HUDEP-2 (cell line): Measurements from ENCODE around the gene LAX1.
"Not testable (repeated sequence)": the region's sequence is repeated elsewhere in the genome, so short reads cannot be mapped to it uniquely, and the experiment has no call there.

Experiments
- DNase-seq, 76 experiments: peaks; one replicate each; lab custom pipeline; 2025; ENCODE audit not compliant: unreplicated experiment in 76 of 76; lab: John Stamatoyannopoulos, UW

LAX1 gene

DNA sequence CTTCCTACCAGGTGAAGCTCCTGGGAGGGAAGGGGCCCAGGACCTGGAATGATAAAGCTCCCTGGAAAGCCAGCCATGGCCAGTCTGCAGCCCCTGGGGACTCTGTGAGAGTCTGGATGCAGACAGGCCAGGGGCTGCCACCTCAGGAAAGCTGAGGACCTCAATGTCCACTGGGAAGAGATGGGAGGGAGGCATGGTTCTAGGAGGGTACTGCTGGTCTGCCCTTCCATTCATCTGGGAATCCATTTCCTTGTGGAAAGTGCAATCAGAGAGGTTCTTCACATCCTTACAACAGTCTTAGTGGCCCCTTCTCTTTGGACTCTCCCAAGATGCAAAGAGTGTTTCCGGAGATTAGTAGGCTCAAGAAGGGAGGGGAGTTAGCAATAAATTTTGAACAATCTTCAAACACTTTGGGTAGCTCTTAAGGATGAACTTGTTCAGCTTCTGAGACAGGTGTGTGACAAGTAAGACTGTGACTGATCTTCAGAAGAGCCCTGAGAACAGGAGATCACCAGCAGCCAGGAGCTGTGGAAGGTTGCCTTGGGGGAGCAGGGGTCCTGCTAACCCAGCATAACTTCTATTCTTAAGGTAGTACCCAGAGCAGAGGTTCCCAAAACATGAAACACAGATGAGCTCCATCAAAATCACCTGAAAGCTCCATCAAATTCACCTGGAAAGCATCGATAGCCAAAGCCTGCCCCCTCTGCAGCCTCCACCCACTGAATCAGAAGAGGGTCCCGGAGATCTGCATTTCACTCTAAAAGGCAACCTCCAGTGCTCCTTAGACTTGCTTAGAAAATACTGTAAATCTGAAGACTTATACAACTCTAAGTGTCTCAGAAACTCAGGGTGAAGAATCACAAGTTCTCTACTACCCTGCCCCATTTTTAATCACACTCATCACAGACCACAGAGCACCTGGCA, 616 bp upstream of the LAX1 start:
- DNase-seq, result no peak

DNA sequence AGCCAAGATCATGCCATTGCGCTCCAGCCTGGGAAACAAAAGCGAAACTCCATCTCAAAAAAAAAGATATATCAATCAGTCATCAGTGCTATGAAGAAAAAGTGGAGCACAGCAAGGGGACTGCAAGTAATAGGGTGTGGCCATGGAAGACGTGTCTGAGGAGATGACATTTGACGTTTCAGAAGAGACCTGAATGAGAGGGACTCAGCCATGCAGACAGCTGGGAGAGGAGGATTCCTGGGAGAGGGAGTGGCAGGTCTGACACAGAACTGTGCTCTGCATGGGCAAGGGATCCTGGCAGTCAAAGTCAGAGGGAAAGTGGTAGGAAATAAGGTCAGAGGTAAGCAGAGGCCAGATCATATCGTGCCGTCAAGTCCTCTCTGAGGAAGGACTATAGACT, 3.3 kb downstream of the LAX1 start:
- no peak for DNase-seq

DNA sequence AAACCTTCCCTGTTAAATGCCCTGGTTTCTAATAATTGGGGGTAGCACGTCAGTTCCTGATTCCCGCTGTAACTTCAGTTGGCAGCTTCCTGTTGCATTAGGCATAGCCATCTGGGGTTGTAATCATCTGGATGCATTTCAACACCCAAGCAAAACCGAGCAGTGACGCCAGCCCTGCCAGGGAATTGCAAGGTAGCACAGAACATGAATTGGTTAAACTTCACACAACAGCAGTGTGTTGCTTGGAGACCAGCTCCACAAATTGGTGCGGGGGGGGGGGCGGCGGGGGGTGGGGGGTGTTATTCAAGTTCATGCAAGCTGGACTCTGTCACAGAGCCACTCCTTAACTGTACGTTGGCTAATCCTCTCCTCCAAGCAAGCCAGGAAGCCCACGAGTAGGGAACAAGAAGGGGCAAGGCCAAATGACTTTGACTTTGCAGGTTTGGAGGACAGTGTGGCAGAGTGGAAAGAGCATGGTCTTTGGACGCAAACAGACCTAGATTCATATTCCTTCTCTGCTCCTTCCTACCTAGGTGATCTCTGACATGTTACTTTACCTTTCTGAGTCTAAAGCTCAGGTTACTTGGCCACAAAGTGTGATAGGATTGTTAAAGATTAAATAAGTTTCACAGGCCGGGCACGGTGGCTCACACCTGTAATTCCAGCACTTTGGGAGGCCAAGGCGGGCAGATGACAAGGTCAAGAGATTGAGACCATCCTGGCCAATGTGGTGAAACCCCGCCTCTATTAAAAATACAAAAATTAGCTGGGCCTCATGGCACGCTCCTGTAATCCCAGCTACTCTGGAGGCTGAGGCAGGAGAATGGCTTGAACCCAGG, 4.7 kb downstream of the LAX1 start:
- peak in 1 of 76 experiments; percentile 26 for DNase-seq

DNA sequence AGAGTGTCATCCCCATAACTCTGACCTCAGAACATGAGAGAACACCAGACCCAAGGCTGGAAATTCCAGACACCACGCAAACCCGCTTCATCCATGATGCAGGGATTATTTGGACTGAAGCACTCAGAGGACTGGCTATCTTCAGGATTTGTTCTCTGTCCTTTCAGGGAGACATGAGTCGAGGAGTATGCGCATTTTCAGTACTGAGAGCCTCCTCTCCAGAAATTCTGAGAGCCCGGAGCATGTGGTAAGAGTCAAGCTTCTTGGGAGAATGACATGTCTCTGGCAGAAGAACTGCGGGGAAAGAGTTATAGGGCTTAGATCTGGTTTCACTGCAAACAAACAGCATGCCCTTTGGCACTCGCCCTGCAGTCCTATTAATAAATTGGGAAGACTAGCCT, 6.9 kb downstream of the LAX1 start:
- no peak for DNase-seq

DNA sequence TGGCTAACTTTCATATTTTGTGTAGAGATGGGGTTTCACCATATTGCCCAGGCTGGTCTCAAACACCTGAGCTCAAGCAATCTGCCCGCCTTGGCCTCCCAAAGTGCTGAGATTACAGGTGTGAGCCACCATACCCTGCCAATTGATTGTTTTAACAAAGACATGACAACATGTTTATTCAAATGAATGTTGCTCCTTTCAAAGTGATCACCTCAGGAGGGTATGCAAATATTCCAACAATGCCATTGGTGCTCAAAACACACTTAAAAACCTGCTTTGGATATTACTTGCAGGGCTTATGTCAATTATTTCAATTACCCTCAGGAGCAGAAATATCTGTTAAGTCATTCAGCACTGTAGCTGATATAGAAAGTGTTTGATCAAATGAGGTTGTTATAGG, 7.9 kb downstream of the LAX1 start:
- no peak for DNase-seq

DNA sequence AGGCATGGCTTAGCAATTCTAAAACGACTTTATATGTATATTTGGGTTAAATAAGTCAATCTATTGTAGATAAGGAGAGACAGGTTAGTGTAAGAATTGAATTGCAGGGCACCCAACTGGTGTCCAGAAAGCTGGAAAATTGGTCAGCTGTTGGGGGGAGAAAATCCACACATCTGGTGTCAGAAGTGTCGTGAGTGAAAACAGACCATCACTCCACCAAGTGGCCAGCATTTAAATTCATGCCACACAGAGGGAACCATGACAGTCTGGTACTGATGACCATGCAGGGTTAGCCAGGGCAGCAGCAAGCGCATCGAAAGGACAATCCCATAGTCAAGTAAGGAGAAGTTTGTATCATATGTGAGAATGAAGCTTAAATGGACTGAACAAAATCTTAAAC, 11.7 kb downstream of the LAX1 start:
- DNase-seq, result peak in 2 of 76 experiments; percentile 11 to 40

DNA sequence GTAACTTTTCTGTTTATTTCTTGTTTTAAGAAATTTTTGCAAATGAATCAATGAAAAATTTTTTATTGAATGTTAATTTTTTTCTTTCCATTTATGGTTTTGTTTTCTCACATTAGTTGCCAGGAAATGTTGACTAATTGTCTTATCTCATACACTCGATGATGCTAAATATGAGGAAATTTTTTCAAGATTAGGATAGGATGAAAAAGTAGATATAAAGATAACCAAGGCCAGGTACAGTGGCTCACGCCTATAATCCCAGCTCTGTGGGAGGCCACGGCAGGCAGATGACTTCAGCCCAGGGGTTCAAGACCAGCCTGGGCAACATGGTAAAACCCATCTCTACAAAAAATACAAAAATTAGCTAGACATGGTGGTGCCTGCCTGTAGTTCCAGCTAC, 12.6 kb downstream of the LAX1 start:
- no peak for DNase-seq

DNA sequence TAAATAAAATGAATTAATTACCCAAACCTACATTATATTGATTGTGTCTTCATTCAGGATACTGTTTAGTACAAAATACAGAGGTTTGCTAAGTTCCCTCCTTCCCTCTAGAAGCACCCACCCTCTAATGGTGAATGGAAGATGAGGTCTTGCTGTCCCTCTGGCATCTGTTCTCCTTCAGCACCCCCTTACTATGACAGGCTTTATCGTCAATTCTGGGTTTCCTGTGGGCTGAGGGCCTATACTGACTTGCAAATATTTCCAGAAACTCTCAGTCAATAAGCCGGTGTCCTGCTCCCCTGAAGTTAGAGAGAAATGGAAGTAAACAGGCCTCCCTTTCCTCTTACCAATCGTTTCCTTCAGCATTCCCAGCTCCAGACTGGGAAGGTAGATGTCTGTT, 13.2 kb downstream of the LAX1 start:
- DNase-seq, result no peak

DNA sequence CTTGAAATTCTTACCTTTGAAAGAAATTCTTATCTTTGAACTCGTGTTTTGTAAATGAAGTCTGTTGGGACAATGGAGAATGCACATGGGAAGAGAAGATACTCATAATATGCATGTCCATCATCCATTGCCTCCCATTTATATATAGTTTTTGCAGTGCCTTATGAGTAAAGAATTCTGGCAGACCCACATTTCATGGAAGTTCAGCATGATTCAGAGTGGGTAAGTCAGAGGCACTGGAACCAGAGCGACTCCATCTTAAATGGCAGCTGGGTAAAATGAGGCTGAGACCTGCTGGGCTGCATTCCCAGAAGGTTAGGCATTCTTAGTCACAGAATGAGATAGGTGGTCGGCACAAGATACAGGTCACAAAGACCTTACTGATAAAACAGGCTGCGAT, 13.8 kb downstream of the LAX1 start:
- DNase-seq, result no peak

DNA sequence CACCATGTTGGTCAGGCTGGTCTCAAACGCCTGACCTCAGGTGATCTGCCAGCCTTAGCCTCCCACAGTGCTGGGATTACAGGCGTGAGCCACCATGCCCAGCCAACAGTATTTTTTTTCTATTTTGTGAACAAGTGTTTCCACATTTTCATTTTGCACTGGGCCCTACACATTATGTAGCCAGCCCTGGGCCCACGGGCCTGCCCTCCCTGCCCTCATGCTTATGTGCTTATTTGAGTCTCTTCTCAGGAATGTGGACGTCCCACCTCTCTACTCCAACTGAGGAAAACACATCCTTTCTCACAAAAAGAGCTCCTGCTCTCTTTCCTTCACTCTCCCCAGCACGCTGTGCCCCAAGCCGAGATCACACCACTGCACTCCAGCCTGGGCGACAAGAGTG, 17.0 kb downstream of the LAX1 start:
- DNase-seq, result no peak

DNA sequence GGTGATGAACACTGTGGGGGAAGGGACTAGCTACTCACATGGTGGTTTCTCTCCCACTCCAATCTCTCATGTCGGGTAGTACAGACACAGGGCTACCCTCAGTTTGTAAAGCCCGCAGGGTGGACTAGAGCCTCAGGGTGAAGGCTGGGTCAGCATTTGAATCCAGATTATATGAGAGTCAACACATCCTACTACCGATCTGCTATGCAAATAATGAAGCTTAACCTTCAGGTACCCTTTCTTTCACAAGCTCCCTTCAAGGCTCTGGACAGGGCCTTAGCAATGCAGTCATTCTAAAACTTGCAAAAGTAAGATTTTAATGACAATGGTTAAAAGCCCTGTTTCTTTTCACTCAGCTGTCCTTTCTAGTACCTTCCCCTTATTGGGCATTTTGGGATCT, 25.0 kb downstream of the LAX1 start:
- DNase-seq, result no peak

DNA sequence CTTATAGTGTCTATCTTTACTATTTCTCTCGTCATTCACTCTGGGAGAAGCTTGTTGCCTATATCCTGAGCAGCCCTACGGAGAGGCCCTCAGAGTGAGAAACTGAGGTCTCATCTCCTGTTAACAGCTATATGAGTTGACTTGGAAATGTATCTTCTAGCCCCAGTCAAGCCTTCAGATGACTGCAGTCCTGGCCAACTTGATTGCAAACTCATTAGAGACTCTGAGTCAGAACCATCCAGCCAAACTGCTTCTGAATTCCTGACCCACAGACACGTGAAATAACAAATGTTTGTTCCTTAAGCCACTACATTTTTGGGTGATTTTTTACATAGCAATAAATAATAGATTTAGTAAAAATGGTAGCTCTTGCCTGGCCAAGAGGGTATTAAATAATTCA, 26.5 kb downstream of the LAX1 start:
- no peak for DNase-seq

DNA sequence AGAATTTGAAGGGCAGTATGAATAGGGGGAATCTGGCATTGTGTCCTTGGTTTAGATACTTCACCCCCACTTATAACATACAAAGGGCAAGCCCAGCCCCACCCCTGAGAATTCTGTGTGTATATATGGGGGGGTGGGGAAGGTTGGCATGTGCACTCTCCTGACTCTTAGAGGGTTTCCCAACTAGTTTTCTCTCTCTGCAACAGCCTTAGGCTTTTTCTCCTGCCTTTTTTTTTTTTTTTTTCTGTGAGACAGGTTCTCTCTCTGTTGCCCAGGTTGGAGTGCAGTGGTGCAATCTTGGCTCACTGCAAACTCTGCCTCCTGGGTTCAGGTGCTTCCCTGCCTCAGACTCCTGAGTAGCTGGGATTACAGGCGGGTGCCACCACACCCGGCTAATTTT, 27.5 kb downstream of the LAX1 start:
- no peak for DNase-seq

DNA sequence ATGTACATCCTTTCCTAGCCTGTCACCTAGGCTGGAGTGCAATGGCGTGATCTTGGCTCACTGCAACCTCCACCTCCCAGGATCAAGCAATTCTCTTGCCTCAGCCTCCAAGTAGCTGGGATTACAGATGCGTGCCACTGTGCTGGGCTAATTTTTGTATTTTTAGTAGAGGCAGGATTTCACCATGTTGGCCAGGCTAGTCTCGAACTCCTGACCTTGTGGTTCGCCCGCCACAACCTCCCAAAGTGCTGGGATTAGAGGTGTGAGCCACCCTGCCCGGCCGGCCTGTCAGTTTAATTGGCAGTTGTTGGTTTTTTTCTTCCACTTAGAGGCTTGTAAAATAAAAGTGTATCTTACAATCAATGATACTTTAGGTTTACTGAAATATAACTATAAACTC, 28.6 kb downstream of the LAX1 start:
- not testable (repeated sequence) for DNase-seq

DNA sequence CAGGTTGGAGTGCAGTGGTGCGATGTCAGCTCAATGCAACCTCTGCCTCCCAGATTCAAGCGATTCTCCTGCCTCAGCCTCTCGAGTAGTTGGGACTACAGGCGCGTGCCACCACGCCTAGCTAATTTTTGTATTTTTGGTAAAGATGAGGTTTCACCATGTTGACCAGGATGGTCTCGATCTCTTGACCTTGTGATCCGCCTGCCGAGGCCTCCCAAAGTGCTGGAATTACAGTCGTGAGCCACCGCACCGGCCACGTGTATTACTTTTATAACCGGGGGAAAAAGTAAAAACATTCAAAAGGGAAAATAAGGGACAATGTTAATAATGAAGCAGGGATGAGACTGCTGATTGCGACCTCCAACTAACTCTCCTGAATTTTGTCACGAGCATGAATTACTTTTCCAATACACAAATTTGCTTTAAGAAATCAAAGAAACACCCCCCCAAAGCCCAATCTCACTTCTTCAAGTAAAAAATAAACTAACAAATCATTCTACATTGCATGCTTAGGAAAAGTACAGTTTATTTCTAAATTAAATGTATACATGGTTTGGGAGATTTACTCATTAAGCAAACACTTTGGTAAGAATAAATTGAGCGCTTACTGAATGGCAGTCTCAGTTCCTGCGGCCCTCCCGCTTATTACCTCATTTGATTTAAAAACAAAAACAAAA, 29.9 kb downstream of the LAX1 start:
- peak in 1 of 76 experiments; percentile 1 for DNase-seq

DNA sequence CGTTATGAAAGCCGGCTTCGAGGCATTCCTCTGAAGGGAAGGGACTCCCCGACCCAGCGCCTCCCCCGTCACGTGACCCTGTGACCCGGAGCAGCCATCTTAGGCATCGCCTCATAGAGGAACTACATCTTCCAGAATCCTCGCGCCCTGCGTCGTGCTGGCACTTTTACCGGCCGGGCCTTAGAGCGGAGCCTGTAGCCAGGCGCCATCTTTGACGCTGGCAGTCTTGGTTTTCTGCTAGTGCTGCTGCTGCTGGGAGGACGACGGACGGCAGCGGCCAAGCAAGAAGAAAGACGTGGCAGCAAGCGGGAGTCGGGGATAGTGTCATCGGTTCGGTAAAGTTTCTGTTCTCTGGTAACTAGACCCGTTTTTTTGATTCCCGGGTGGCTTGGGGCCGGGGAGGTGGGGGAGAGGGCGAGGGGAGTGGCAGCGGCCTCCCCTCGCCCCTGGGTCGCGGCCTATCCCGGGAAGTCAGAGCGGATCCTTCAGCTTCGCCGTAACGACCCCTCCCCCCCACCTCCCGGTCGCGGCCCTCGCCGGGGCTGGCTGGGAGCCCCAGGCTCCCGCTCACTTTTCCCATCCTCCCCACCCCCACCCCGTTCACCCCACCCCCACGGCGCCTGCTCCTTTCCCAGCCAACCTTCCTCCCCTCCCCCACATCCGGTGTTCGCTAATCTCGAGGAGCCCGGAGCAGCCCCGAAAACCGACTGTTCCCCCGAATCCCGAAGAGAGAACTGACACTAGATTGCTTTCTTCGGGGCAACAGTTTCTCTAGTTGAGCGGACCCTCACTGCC, 30.7 kb downstream of the LAX1 start, which contains the start of the genes ZBED6 and ZC3H11A:
Gene ZBED6, plus strand, starts transcription at position 183 of the 795 bp plus-strand sequence. CDS start 1,900 bp downstream, outside the sequence.
Gene ZC3H11A, plus strand, starts transcription at position 183 of the 795 bp plus-strand sequence. CDS start 21,448 bp downstream, outside the sequence.
- peak in 75 of 76 experiments; percentile 57 to 98 (median 95) for DNase-seq

DNA sequence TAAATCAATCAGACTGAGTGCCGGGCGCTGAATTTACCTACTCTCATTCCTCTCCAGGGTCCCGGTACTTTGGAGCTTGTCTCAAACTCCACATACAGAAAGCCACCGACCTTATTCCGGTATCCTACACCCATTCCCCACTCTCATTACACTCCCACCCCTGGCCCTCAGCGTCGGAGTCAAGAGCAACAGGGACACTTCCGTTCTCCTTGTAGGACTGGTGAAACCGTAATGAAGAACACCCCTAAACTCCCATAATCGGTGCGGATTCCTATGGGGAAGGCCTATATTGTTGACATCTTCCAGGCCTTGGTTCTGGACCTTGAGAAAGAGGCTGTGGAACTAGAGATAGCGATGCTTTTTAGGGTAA, 31.2 kb downstream of the LAX1 start:
- DNase-seq, result peak in 15 of 76 experiments; percentile 5 to 48 (median 33)

DNA sequence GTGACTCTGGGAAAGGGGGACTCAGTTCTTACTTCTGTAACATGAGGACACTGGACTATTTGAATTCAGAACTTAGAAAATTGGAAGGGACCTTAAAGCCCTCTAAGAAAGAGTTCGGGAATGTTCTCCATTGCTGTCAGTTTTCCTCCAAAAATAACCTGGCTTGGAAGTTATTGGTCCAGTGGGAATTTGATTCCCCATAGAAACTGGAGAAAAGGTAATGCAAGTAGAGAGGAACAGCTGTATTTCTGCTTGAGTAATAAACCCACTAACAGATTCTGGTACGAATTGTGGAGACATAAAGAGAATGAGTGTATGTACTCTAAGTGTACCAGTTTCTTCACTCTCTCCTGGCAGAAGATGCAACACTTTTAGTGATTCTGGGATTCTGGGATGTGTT, 32.2 kb downstream of the LAX1 start:
- no peak for DNase-seq

DNA sequence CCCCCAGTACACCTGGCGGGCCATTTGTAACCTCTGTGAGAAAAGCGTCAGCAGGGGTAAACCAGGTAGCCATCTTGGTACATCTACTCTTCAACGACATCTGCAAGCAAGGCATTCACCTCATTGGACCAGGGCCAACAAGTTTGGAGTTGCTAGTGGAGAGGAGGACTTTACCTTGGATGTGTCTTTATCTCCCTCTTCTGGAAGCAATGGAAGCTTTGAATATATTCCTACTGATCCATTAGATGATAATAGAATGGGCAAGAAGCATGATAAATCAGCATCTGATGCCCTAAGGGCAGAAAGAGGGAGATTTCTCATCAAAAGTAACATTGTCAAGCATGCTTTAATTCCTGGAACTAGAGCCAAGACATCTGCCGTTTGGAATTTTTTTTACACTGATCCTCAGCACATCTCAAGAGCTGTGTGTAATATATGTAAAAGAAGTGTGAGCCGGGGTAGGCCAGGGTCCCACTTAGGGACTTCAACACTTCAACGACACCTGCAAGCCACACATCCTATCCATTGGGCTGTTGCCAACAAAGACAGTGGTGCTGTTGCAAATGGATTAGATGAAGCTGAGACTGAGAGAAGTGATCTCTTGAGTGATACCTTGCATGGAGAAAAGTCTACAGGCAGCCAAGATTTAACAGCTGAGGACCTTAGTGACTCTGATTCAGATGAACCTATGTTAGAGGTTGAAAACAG, 33.1 kb downstream of the LAX1 start:
- DNase-seq, result peak in 1 of 76 experiments; percentile 1
